GM18499 (cell line): ENCODE data around the gene GMPR2.

Experiments
- ATAC-seq: cut with Tn5 transposase; IDR thresholded peaks from one replicate; pipeline ENCODE4 v1.9.1; 2021; ENCODE audit warnings: moderate number of reproducible peaks; ENCODE audit not compliant: insufficient read depth, unreplicated experiment

GMPR2 gene

DNA sequence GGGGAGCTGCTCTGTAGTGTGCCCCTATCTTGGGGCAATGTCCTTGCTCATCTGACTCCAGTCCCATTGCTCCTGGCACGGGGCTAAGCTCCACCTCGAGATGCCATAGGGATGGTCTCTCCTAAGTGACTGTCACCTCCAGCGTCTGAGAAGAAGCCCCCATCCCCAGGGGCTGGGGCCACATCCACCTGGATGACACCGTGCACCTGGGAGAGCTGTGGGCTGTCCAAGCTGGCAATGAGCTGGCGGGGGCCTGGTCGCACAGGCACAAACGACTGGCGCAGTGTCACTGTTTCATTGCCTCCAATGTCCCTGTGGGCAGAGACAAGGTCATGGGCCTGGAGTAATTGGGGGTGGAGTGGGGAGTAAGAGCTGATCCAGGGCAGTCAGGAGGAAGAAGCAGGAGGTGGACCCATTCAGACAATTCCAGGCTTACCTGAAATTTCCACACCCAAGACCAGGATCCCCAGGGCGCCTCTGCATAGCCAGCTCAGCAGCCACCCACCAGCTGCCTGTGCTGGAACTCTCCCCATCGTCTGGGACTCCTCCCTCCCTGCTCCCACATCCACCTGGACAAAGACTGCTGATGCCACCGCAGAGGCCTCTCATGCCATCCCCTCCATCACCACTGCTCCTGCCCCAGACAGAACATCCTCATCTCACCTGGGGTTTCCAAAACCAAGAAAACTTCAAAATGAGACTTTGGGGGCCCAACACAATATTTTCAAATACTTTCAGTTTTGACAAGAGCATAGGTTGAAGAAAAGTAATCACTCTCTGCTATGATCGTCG is 16.7 kb downstream of the GMPR2 start:
- no peak for ATAC-seq

DNA sequence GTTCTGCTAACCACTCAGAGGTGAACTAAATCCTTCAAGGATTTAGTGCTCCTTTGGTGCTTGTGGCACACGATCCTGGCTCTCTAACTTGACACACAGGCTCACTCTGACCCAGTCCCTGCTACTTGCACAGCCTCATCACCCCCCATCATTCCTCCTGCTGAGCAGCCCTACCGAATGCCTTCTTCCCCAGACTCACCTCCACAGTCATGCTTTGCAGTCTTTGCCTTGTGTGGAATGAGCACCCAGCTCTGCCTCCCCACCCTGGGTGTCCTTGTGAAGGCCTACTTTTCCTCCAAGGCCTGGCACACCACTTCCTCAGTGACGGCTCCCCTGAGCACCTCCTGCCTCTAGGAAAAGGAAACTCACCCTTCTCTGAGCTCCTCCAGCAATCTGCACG is 17.6 kb downstream of the GMPR2 start:
- ATAC-seq = no peak

DNA sequence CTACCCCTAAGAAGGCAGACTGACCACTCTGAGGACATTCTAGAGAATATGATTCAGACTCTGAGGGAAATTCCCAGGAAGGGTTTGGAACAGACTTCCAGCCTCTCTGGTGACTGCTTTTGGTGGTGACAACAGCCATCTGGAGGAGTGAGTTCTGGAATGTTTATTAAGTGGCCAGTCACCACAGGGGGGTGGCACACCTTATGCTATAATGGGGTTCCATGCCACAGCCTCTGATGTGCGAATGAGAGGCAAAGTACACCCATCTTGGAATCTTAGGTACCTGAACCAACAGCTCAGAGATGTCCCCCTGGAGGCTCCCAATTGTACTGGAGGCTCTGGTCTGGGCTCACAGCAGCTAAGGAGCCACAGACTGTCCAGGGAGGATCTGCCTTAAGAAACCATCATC is 19.2 kb downstream of the GMPR2 start:
- no peak for ATAC-seq

DNA sequence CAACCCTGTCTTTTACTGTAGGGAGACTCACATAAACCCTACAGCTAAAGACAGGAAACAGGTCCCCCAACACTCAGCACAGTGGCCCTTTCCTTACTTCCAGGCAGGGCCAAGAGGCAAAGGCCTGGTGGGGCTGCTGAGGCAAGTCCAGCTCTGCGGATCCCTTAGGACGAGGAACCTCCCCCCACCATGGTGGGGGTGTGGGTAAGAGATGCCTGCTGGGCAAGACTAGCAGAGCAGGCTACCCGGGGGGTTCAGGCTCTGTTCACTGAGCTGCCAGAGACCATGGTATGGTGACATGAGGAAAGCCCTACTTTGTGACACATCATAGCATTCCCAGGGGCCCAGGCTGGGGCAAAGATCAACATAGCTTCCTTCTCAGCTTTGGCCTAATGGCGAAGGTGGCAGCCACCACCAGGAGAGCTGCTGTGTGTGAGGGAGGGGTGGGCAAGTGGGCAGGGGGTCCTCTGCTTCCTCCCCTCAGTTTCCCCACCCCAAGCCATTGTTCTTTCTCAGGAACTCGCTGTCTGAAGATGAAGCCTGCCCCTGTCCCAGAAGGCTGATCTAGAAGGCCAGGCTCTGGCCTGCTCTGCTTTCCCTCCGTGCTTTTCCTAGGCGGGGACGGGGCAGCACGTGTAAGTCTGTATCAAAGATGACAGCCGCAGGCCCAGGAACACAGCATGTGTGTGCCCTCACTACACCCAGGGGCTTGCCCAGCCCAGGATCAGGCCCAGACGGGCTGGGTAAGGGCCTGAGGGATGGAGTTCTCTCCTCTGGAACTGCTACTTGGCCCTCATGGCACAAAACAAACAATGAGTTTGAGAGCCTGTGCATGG is 19.8 kb downstream of the GMPR2 start:
- ATAC-seq = no peak

DNA sequence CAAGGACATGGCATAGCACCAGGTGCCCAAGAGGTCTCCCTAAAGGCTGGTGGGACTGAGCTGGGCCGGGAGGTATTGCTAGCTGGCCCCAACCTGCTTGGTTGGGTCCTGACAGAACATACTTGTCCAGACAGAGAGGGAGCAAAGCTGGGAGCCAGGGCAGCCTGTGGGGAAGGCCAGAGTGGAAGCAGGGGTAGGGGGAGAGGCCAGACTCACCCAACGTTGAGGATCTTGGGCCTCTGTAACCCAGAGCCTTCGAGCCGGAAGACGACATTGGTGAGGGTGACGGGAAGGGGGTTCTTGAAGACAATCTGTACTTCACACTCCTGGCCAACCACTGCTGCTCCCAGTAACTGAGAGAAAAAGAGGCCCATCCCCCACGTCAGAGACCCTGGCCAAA is 21.2 kb downstream of the GMPR2 start:
- ATAC-seq = no peak

DNA sequence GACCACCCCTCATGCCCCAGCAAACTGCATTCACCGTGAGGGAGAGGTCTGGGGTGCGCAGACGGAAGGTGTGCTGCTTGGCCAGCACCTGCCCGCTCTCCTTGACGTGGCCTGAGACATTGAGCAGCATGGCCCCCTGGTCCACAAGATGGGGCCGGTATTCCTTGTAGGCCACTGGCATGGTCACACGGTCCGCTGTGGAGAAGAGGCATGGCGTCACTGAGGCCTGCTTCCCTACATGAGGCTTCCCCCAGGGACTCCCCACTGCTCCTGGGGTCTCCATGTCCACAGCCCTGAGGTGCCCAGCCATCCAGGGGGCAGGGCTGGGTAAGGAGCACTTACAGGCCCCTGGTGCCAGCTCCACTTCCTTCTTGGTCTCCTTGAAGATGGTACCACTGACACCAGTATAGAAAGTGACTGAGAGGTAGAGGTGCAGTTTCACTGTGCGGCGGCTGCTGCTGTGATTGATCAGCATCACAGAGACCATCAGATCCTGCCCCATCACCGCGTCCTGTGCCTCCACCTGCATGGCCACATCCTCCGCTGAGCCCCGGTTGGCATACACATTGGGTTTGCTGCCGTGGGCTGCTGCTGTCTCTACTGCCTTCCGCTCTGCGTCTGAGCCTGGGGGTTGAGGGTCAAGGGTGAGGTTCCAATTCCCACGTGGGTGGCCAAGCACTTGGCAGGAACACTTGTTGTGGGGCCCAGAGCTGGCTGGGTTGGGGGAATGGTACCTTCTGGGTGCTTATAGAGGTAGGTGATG is 22.1 kb downstream of the GMPR2 start:
- ATAC-seq = no peak

DNA sequence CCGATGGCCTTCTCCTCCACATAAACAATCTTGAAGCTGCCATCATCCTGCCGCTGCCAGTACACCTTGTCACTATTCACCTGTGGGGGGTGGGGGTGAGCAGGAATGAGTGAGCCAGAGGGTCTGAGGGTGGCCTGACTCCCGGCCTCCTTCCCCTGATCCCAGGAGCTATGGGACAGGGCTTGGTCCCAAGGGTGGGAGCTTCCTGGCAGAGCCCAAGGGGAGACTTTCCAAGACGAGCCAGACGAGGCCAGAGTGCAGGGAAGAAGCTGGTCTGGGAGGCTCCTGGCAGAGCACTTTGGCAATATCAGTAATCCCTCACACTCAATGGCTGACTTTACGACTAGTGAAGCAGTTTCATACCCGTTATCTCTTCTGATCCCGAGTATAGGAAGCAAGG is 22.7 kb downstream of the GMPR2 start:
- ATAC-seq = no peak

DNA sequence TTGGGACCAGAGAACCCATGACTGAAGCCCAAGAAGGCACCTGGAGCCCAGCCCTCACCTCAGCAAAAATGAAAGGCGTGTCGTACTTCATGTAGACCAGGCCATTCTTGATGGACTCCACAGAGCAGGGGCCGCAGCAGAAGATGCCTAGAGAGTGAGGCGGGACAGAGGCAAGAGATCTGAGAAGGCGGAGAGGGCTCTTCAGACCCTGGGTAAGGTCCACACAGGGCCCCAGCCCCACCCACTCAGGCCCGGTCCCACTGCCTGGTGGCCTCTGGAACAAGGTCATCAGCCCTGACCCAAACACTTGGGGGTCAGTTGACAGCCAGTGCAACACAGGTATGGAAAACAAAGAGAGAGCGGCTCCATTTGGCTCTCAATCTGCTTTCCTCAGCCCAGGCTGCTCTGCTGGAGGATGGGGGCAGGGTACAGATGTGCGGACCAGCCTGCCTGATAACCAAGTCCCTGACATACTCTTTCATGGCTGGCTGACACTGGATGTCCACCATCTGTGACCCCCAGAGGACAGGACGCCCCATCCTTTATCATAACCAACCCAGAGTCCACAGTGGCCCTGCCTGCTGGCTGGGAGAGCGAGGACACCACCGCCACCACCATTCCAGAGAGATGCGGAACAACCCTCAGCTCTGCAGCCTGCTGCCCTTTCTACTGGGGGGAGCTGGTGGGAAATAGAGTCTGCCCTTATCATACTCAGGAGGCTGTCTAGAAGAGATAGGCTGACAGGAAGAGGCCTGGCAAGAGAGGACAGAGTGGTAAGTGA is 23.4 kb downstream of the GMPR2 start:
- ATAC-seq = no peak

DNA sequence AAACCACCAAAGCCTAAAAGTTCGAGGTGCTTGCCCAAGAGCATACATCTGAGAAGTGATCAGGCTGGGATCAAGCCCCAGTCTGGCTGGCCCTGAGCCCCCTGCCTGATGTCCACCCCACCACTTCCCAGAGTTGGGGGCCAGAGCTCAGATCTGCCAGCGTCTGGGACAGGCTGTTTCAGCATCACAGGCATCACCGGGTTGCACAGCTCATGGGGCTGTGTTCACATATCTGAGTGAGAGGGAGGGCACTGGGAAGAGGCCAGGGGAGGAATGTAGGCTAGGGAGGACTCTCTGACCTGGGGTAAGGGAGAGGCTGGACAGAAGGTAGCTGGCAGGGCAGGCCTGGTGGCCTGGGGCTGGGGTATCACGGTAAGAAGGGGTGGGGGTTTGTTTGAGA is 24.2 kb downstream of the GMPR2 start:
- ATAC-seq = no peak

DNA sequence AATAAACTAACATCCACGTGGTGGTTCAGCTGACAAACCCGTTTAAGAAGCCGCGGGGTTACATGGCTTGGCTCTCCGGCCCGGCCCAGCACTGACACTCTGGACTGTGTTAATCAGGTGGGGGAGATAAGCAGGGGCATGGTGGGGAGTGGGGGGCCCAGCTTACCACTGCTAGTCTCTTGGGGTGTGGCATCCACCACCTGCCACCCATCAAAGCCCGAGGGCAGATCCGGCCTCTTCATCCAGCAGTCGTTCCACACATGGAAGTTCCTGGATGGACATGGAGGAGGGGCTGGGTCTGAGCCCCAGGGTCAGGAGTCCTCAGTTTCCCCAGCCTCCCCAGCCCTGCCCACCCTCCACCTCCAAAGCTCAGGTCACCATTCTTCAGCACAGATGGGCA is 25.4 kb downstream of the GMPR2 start:
- no peak for ATAC-seq

DNA sequence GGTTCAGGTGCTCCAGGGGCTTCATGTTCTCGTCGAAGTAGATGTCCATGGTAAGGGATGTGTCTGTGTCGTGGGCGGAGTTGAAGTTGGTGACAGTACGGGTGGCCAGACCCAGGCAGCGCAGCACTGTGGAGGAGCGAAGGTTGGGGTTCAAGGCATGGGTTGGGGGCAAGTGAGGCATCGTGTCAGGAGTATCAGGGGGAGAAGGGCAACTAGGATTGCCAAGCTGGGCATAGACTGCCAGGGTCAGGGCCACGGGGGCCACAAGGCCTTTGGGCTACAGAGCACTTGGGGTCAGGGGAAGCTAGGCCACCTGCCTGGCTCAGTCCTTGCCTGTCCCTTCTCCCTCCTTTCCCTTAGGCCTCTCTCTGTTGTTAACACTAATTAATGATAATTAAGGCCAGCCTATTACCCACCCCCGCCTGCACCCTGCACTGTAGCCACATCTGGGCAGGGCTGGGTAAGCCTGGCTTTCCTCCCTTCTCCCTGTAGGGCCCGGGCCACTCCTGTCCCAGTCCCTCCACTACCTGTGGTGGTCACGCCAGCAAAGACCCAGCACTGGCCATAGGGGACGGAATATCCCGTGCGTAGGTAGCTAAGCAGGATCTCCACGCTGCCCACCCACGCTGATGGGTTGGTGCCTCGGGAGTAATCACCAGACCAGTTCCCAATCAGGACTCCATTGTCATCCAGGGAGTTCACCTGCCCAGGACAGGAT is 26.0 kb downstream of the GMPR2 start:
- ATAC-seq = no peak

DNA sequence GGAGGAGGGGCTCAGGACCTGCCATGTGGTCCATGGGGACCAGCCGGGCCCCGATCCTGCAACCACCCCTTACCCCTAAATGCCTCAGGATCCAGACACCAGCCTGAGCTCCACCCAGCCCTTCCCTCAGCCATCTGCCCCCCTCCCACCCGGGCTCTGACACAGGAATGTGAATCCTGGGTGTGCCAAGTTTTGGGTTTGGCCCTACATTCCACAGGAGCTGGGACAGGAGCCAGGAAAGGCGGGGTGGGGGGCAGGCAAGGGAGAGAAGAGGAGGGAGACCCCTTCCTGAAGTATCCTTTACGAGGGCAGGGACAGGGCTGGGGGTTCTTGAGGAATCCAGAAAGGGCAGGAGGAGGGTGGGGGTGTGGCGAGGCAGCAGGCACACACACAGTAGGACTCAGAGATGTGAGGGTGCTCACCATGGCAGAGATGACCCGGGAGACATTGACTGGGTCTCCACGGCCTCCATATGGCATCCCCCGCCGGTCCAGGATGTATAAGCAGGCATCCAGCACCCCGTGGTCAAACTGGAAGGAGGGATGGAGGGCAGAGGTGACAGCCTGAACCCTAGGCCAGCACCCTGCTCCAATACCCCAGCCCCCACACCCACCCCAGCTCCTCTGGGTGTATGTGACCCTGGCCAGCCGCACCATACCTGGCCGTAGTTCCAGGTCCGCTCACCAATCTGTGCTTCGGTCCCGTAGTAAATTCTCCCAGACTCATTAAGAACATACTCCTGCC is 26.7 kb downstream of the GMPR2 start:
- ATAC-seq = no peak

DNA sequence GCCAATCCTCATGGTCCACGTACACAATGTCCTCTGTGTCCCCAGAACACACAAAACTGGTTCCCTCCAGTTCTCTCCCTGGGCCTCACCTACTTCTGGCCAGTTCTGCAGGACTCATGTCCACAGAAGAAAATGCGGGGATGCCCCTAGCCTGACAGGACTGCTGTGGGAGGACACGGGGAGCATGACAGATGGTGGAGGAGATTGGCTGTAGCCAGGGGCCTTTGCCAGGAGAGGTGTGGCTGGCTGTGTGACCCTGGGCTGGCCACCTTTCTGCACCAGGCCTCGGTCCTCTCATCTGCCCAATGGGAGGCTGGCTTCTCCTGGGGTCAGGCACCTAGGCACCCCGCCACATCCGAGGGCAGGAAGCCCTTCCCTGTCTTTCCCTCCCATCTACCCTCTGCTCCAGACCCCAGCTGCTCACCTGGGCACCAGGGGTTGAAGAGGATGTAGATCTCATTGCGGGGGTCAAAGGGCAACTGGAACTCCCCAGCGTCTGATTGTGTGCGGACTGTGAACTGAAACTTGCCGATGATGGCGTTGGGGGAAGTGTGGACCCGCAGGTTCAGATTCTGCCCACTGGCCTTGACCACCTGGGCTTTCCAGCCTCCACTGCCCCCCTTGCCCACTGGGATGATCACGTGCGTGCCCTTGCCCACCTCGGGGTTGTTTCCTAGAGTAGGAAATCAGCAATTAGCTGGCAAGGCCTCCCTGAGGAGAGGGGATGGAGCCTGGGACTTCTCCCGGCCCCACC is 27.5 kb downstream of the GMPR2 start:
- ATAC-seq = no peak

DNA sequence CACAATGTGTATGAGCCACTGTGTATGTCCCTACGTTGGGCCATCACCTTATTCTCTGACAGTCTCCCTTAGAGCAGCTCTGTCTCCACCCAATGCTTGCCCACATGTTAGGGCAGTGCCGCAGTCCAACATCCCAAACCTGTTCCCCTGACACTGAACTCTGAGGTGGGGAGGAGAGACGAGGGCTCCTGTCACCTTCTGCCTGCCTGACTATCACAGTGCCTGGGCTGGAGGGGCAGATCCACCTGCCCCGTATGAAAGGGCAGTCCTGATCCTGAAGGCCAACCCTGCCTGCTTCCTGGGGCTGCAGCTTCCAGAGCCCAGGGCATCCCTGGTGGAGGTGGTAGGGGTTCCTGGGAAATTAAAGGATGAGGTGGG is 28.0 kb downstream of the GMPR2 start:
- ATAC-seq = no peak

DNA sequence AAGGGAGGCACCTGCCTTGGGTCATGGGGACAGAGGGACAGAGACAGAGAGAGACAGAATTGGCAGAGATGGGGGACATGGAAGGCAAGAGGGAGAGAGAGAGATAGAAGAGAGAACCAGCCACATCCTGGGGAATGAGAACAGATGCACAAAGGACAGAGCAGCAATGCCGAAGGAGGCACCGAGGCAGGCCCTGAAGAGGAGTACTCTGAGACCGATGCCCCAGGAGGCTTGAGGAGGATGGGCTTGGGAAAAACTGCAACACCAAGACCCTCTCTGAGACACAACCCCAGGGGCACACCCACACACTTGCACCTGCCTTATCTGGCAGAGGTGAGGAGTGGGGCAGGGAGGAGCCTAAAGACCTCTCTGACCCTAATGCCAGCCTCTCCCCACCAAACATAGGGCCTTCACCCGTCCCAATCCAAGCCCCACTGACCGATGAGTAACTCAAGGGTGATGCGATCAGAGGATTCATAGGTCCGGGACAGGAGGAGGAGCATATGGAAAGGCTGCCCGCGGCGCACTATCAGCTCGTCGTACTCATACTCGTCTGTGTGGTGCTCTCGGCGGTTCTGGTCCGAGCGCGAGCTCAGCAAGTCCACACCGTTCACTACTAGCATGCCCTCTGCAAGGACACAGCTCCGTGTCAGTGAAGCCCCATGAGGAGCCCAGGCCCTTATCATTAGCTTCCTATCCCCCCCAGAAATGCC is 28.7 kb downstream of the GMPR2 start:
- no peak for ATAC-seq

DNA sequence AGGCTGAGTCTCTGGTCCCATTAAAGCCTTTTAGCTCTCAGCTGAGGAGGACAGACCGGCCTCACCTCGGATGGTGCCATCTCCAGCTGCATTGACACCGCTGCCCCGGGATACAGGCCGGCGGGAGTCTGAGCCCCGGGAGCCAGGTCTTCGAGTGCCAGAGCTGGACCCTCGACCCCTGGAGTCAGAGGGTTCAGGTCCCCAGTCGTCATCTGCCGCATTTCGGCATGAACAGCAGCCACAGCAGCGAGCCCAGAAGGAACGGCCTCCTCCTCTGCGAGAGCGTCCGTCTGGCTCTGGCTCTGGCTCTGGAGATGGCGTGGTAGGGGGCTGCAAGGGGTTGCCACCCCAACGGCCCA is 29.2 kb downstream of the GMPR2 start:
- ATAC-seq = no peak

DNA sequence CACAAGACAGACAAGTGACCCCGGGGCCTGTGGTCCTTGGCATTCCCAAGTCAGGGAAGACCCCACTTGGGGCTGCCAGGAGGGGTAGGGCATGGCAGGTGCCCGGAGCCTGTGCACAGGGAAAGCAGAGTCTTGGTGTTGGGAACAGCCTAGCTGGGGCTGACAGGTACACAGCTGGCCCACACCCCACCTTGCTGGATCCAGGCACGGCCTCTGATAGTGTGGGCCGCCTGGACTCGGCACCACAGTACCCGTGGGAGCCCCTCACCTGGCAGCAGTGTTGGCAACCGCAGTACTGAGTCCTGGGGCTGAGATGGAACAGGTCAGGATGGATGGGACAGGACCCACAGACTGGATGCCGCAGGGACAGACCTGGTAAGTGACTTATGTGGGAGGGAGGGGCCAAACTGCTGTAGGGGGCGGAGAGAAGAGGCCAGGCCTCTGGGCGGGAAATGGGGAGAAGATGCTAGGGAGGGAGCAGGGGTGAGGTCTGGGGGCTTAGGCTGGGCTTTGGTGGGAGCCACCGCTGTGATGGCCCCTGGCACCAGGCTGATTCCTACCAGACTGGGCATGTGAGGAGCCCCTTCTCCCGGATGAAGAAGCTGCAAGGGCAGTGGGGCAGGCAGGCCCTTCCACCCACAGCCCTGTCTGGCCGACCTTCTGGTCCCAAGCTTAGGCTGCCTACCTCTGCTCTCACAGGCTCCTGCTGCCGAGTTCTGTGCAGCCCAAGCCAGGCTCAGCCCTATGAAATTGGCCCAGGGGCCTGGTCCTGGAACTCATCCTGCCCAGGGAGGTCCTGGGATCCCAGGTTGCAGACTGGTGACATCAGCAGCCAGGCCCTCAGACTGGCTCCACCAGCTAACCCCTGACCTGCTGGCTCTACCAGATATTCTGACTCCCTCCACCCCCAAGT is 30.3 kb downstream of the GMPR2 start, which contains the start of gene TGM1:
TSS of gene TGM1 (minus strand) at position 357 of the 913 bp plus-strand sequence. CDS start 825 bp downstream, outside the sequence.
- no peak for ATAC-seq
